Panc1 (cell line): ENCODE results near the gene NACA2. TPM values are rescaled to one million over a fixed set of nuclear protein-coding genes. Genes with fewer than 3 reads are reported as not detected.

Source experiments
- ATAC-seq: fragments of 200-7000 bp; cut with Tn5 transposase; 2 replicates; pipeline ENCODE4 v1.9.1; 2020; ENCODE audit warnings: mild to moderate bottlenecking, moderate library complexity
- BruUV-seq: library from RNA; stranded (reverse); fragments of 400-500 nt; replicated peaks from 2 replicates; lab custom pipeline; 2021; lab: Mats Ljungman, UMichigan
- CTCF ChIA-PET: fragments of 300-600 bp; sonication (Branson Sonifier 250); formaldehyde crosslinking; loops from one replicate; lab custom pipeline; 2022; ENCODE audit warnings: antibody characterized with exemption; lab: Charles Lee
- POLR2A ChIA-PET: fragments of 300-600 bp; sonication (Branson Sonifier 250); formaldehyde crosslinking; loops from one replicate; lab custom pipeline; 2022; ENCODE audit warnings: antibody characterized with exemption; lab: Charles Lee
- DNase-seq: peaks from one replicate; pipeline ENCODE4 v3.0.0-alpha.2; 2010; ENCODE audit warnings: low read depth, low spot score
- H3K27ac ChIP-seq: 2 replicates; pipeline ENCODE4 v1.5.1; 2011; ENCODE audit warnings: mild to moderate bottlenecking, low read length, inconsistent platforms
- H3K27me3 ChIP-seq: fragments of 200-500 bp; sonication (Bioruptor generic); 2 replicates; pipeline ENCODE4 v1.6.0; 2014; ENCODE audit warnings: low read length, inconsistent platforms; ENCODE audit not compliant: control insufficient read depth, insufficient read depth
- H3K36me3 ChIP-seq: fragments of 200-500 bp; sonication (Bioruptor generic); 2 replicates; pipeline ENCODE4 v1.5.1; 2014; ENCODE audit warnings: inconsistent platforms, mild to moderate bottlenecking, low read length, moderate library complexity; ENCODE audit not compliant: control insufficient read depth, insufficient read depth
- H3K4me1 ChIP-seq: 2 replicates; pipeline ENCODE4 v1.5.1; 2011; ENCODE audit warnings: inconsistent platforms, mild to moderate bottlenecking, low read length, moderate library complexity; ENCODE audit not compliant: control insufficient read depth, insufficient read depth
- H3K4me3 ChIP-seq, 2 experiments: 2 replicates each; pipeline ENCODE4 v1.5.1; 2011 to 2012; ENCODE audit warnings: low read depth in 2 of 2, low read length in 2 of 2, mild to moderate bottlenecking in 2 of 2, inconsistent platforms in 1 of 2, moderate library complexity in 1 of 2
- H3K9me3 ChIP-seq: fragments of 200-500 bp; sonication (Bioruptor generic); 2 replicates; pipeline ENCODE4 v1.5.1; 2014; ENCODE audit warnings: low read depth, mild to moderate bottlenecking, inconsistent platforms, low read length, moderate library complexity; ENCODE audit not compliant: control insufficient read depth, insufficient read depth
- CTCF ChIP-seq: fragments of 450-650 bp; IDR thresholded peaks from 2 replicates; pipeline ENCODE4 v1.5.1; 2017; ENCODE audit warnings: mild to moderate bottlenecking
- POLR2AphosphoS5 ChIP-seq: IDR thresholded peaks from 2 replicates; pipeline ENCODE4 v1.6.1; 2012; ENCODE audit warnings: mild to moderate bottlenecking, low read depth, low read length, moderate library complexity
- SIN3A ChIP-seq: IDR thresholded peaks from 2 replicates; pipeline ENCODE4 v1.6.1; 2012; ENCODE audit warnings: low read depth, mild to moderate bottlenecking, low read length, moderate library complexity, borderline replicate concordance; ENCODE audit not compliant: insufficient read depth
- TCF7L2 ChIP-seq: IDR thresholded peaks from 2 replicates; pipeline ENCODE4 v1.6.1; 2011; ENCODE audit warnings: mild to moderate bottlenecking, low read depth, low read length, inconsistent platforms
- in situ Hi-C: cut with HindIII; loops from 2 replicates; pipeline ENCODE4 v1.10.0; 2016; ENCODE audit warnings: low sequenced_read_pairs, low pct_unique_long_range_greater_than_20kb
- intact Hi-C: fragments of 100-400 bp; cut with micrococcal nuclease; formaldehyde crosslinking; loops from one replicate; pipeline ENCODE4 v1.10.0; 2022; ENCODE audit not compliant: unreplicated experiment
- total RNA-seq: library from RNA; stranded (reverse); gene quantifications from one replicate; pipeline ENCODE4 v1.2.1, GENCODE V29; 2021; ENCODE audit not compliant: unreplicated experiment
- TF ChIP-seq, protein P1 (sequence below), 2 experiments: IDR thresholded peaks; 2 replicates each; pipeline ENCODE4 v1.6.1; 2011 to 2012; ENCODE audit warnings: low read depth in 2 of 2, control low read depth in 1 of 2, low read length in 1 of 2, mild to moderate bottlenecking in 1 of 2, moderate library complexity in 1 of 2; ENCODE audit not compliant: insufficient read depth in 1 of 2

NACA2 gene
- total RNA-seq, 1 experiment from 2014 or later = not detected

GRCh38 chr17:61556224-61557188 is 34.5 kb downstream of the NACA2 start:
- H3K4me1 ChIP-seq = peaks cover 10% of the 10 kb centered on the region; the same call in 1 of the 2 replicates
- no peak for DNase-seq
- H3K27me3 ChIP-seq = no peaks in the 10 kb centered on the region
- no TSS peak for BruUV-seq
- ATAC-seq = peak; percentile 72
- H3K36me3 ChIP-seq = no peaks in the 10 kb centered on the region
- no peaks in the 10 kb centered on the region for H3K9me3 ChIP-seq
- POLR2A ChIA-PET = no interaction called here
- CTCF ChIA-PET = interaction anchor here (0.6 to 0.8 kb wide), 3 partner anchors 18 to 109 kb away, joined by 3 to 8 read pairs (median 6); no protein-coding TSS in a partner anchor
- H3K27ac ChIP-seq = peak overlapping the region; percentile 24; the same call in 1 of the 2 replicates
- in situ Hi-C loops = no loop called here
- TF ChIP-seq TCF7L2 (peak; percentile 69), POLR2AphosphoS5 (no peak)
- intact Hi-C loops = no loop called here
- H3K4me3 ChIP-seq = peak overlapping the region; percentile 7 to 25; a peak in 3 of 4 replicates

GRCh38 chr17:61555127-61555566 is 35.9 kb downstream of the NACA2 start:
- in situ Hi-C loops = no loop called here
- BruUV-seq = no TSS peak
- intact Hi-C loops = no loop called here
- peaks cover 15% of the 10 kb centered on the region; the same call in 1 of the 2 replicates for H3K4me1 ChIP-seq
- H3K9me3 ChIP-seq = no peaks in the 10 kb centered on the region
- no peaks in the 10 kb centered on the region for H3K36me3 ChIP-seq
- H3K27ac ChIP-seq = no peak overlapping the region; the same call in 1 of the 2 replicates
- H3K4me3 ChIP-seq = no peak overlapping the region
- POLR2A ChIA-PET = no interaction called here
- ATAC-seq (no peak), DNase-seq (no peak)
- TF ChIP-seq, protein P1, sequence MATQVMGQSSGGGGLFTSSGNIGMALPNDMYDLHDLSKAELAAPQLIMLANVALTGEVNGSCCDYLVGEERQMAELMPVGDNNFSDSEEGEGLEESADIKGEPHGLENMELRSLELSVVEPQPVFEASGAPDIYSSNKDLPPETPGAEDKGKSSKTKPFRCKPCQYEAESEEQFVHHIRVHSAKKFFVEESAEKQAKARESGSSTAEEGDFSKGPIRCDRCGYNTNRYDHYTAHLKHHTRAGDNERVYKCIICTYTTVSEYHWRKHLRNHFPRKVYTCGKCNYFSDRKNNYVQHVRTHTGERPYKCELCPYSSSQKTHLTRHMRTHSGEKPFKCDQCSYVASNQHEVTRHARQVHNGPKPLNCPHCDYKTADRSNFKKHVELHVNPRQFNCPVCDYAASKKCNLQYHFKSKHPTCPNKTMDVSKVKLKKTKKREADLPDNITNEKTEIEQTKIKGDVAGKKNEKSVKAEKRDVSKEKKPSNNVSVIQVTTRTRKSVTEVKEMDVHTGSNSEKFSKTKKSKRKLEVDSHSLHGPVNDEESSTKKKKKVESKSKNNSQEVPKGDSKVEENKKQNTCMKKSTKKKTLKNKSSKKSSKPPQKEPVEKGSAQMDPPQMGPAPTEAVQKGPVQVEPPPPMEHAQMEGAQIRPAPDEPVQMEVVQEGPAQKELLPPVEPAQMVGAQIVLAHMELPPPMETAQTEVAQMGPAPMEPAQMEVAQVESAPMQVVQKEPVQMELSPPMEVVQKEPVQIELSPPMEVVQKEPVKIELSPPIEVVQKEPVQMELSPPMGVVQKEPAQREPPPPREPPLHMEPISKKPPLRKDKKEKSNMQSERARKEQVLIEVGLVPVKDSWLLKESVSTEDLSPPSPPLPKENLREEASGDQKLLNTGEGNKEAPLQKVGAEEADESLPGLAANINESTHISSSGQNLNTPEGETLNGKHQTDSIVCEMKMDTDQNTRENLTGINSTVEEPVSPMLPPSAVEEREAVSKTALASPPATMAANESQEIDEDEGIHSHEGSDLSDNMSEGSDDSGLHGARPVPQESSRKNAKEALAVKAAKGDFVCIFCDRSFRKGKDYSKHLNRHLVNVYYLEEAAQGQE (IDR thresholded peaks at IDR 0.05; ENCODE audit: insufficient read depth in 1 of 2, low read depth in 2 of 2, low read length in 1 of 2) = no peak
- TF ChIP-seq CTCF (no peak), TCF7L2 (no peak)
- H3K27me3 ChIP-seq = no peaks in the 10 kb centered on the region
- CTCF ChIA-PET = interaction anchor here (0.5 to 0.6 kb wide), 2 partner anchors 12 to 46 kb away, joined by 3 read pairs; no protein-coding TSS in a partner anchor

DNA sequence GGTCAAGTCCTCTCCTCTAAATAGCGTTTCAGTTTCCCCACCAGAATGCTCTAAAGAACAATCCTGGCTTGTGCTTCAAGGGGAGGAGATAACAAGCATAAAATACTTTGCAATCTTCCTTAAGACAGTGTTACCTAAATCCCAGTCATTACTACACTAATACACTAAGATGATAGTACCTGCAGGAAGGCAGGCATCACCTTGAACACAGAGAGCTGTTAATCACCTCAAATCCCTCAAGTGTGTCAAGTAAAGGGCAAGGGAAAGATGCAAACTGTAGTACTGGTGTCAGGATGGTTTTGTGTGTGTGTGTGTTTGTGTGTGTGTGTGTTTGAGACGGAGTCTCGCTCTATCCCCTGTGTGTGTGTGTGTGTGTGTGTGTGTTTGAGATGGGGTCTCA is 36.8 kb downstream of the NACA2 start:
- TF ChIP-seq, protein P1 (IDR thresholded peaks at IDR 0.05; ENCODE audit: insufficient read depth in 1 of 2, low read depth in 2 of 2, low read length in 1 of 2) = no peak
- TF ChIP-seq CTCF (no peak), POLR2AphosphoS5 (no peak), SIN3A (no peak), TCF7L2 (no peak)
- Histone ChIP-seq H3K9me3 (0 out of 2 replicates have a peak, but pooled peaks cover under 1% of the 10 kb centered on the region), H3K27ac (no peak overlapping the region), H3K36me3 (no peaks in the 10 kb centered on the region), H3K4me3 (no peak overlapping the region), H3K27me3 (no peaks in the 10 kb centered on the region), H3K4me1 (peaks cover 15% of the 10 kb centered on the region; the same call in 1 of the 2 replicates)
- ChIA-PET POLR2A (no interaction called here), CTCF (interaction anchor here (0.6 kb wide), 1 partner anchor 11 kb away, joined by 3 read pairs; no protein-coding TSS in a partner anchor)
- intact Hi-C loops = no loop called here
- no TSS peak for BruUV-seq
- in situ Hi-C loops = no loop called here
- no peak for DNase-seq
- ATAC-seq = no peak
